GM23338 (cell line): ENCODE measurements around the gene FOXK2. TPM values are rescaled to one million over a fixed set of nuclear protein-coding genes. Genes with fewer than 3 reads are reported as not detected.

Experiments used
- ATAC-seq: fragments of 200-7000 bp; cut with Tn5 transposase; 3 replicates; pipeline ENCODE4 v1.9.1; 2020
- DNase-seq: peaks from one replicate; pipeline ENCODE4 v3.0.0-alpha.2; 2015; ENCODE audit warnings: low spot score
- H2AFZ ChIP-seq: fragments of 200-600 bp; sonication (generic); 2 replicates; pipeline ENCODE4 v1.8.0; 2016; ENCODE audit warnings: antibody characterized with exemption, mild to moderate bottlenecking, moderate library complexity
- H3F3A ChIP-seq: fragments of 200-600 bp; sonication (generic); replicated peaks from 2 replicates; pipeline ENCODE4 v1.8.0; 2017; ENCODE audit warnings: antibody characterized with exemption, mixed run types, low read depth
- H3K27ac ChIP-seq: fragments of 200-600 bp; sonication (generic); 2 replicates; pipeline ENCODE4 v1.6.1; 2016; ENCODE audit warnings: low read depth
- H3K27me3 ChIP-seq: fragments of 200-600 bp; sonication (generic); 2 replicates; pipeline ENCODE4 v1.8.0; 2016; ENCODE audit warnings: mild to moderate bottlenecking, mixed run types, moderate library complexity; ENCODE audit not compliant: insufficient read depth
- H3K36me3 ChIP-seq: fragments of 200-600 bp; sonication (generic); 2 replicates; pipeline ENCODE4 v1.8.0; 2016; ENCODE audit warnings: mild to moderate bottlenecking; ENCODE audit not compliant: insufficient read depth
- H3K4me1 ChIP-seq: fragments of 200-600 bp; sonication (generic); 2 replicates; pipeline ENCODE4 v1.8.0; 2016; ENCODE audit warnings: mild to moderate bottlenecking, moderate library complexity; ENCODE audit not compliant: insufficient read depth
- H3K4me2 ChIP-seq: fragments of 200-600 bp; sonication (generic); 2 replicates; pipeline ENCODE4 v1.7.1; 2017; ENCODE audit warnings: mixed run types
- H3K4me3 ChIP-seq: fragments of 200-600 bp; sonication (generic); 2 replicates; pipeline ENCODE4 v1.6.1; 2016; ENCODE audit warnings: mixed run types
- H3K79me2 ChIP-seq: fragments of 200-600 bp; sonication (generic); replicated peaks from 2 replicates; pipeline ENCODE4 v1.8.0; 2017; ENCODE audit warnings: mild to moderate bottlenecking; ENCODE audit not compliant: insufficient read depth
- H3K9me2 ChIP-seq: fragments of 200-600 bp; sonication (generic); 2 replicates; pipeline ENCODE4 v1.8.0; 2017; ENCODE audit not compliant: insufficient read depth
- H4K20me1 ChIP-seq: fragments of 200-600 bp; sonication (generic); replicated peaks from 2 replicates; pipeline ENCODE4 v1.8.0; 2017; ENCODE audit warnings: mild to moderate bottlenecking; ENCODE audit not compliant: insufficient read depth
- H3K27ac Mint-ChIP-seq: 2 replicates; pipeline ENCODE4 v1.8.0; 2020; ENCODE audit warnings: inconsistent platforms, mild to moderate bottlenecking, moderate library complexity, mixed read lengths
- H3K27me3 Mint-ChIP-seq: 3 replicates; pipeline ENCODE4 v1.8.0; 2022; ENCODE audit warnings: low read depth, mild to moderate bottlenecking, moderate library complexity, mixed read lengths, inconsistent platforms; ENCODE audit not compliant: insufficient read depth, poor library complexity
- H3K36me3 Mint-ChIP-seq: 3 replicates; pipeline ENCODE4 v1.8.0; 2021; ENCODE audit warnings: low read depth, mild to moderate bottlenecking, inconsistent platforms, moderate library complexity, mixed read lengths
- H3K4me1 Mint-ChIP-seq: 3 replicates; pipeline ENCODE4 v1.8.0; 2020; ENCODE audit warnings: mild to moderate bottlenecking, inconsistent platforms, mixed read lengths
- H3K4me3 Mint-ChIP-seq: 3 replicates; pipeline ENCODE4 v1.8.0; 2021; ENCODE audit warnings: moderate library complexity, mild to moderate bottlenecking, inconsistent platforms, mixed read lengths
- H3K9me3 Mint-ChIP-seq: 3 replicates; pipeline ENCODE4 v1.8.0; 2020; ENCODE audit warnings: moderate library complexity, mild to moderate bottlenecking, inconsistent platforms, mixed read lengths
- CREB1 ChIP-seq: fragments of 250-450 bp; sonication (Bioruptor Pico); IDR thresholded peaks from 2 replicates; pipeline ENCODE4 v1.5.0; 2020; ENCODE audit warnings: low read depth, mild to moderate bottlenecking, moderate library complexity
- CTCF ChIP-seq, 2 experiments: fragments of 200-600 bp in 1 of 2; sonication (generic) in 1 of 2; conservative IDR thresholded peaks; 2 replicates each; pipeline versions ENCODE4 v1.5.1 to v1.6.1; 2016 to 2017; ENCODE audit warnings: antibody characterized with exemption in 2 of 2, low read depth in 2 of 2, mild to moderate bottlenecking in 2 of 2, moderate library complexity in 1 of 2
- ETS1 ChIP-seq: IDR thresholded peaks from 2 replicates; pipeline ENCODE4 v1.6.1; 2016; ENCODE audit warnings: antibody characterized with exemption
- EZH2 ChIP-seq: fragments of 200-600 bp; sonication (generic); IDR thresholded peaks from one replicate; pipeline ENCODE4 v1.8.0; 2017; ENCODE audit warnings: antibody characterized with exemption, mild to moderate bottlenecking, low read depth; ENCODE audit not compliant: unreplicated experiment
- EZH2phosphoT487 ChIP-seq: fragments of 200-600 bp; sonication (generic); IDR thresholded peaks from one replicate; pipeline ENCODE4 v1.8.1; 2018; ENCODE audit warnings: antibody characterized with exemption; ENCODE audit not compliant: unreplicated experiment
- JUNB ChIP-seq: IDR thresholded peaks from one replicate; pipeline ENCODE4 v1.6.1; 2016; ENCODE audit warnings: antibody characterized with exemption; ENCODE audit not compliant: unreplicated experiment
- NANOG ChIP-seq: IDR thresholded peaks from 2 replicates; pipeline ENCODE4 v1.6.1; 2016; ENCODE audit warnings: antibody characterized with exemption, borderline replicate concordance
- POLR2AphosphoS5 ChIP-seq: IDR thresholded peaks from 2 replicates; pipeline ENCODE4 v1.6.1; 2016; ENCODE audit warnings: antibody characterized with exemption, low read depth
- REST ChIP-seq: IDR thresholded peaks from one replicate; pipeline ENCODE4 v1.6.1; 2018; ENCODE audit warnings: antibody characterized with exemption; ENCODE audit not compliant: unreplicated experiment
- STAT1 ChIP-seq: IDR thresholded peaks from one replicate; pipeline ENCODE4 v1.6.1; 2016; ENCODE audit warnings: antibody characterized with exemption; ENCODE audit not compliant: unreplicated experiment
- ZNF114 ChIP-seq: fragments of 250-450 bp; sonication (Bioruptor Pico); IDR thresholded peaks from 2 replicates; pipeline ENCODE4 v1.5.0; 2020; ENCODE audit warnings: mild to moderate bottlenecking, moderate library complexity
- ZNF331 ChIP-seq: fragments of 250-450 bp; sonication (Bioruptor Pico); IDR thresholded peaks from 2 replicates; pipeline ENCODE4 v1.5.0; 2020; ENCODE audit warnings: low read depth, mild to moderate bottlenecking, moderate library complexity
- ZNF462 ChIP-seq: fragments of 250-450 bp; sonication (Bioruptor Pico); IDR thresholded peaks from 2 replicates; pipeline ENCODE4 v1.5.0; 2020; ENCODE audit warnings: mild to moderate bottlenecking, moderate library complexity
- polyA plus RNA-seq: library from polyadenylated mRNA; unstranded; fragments of >200 nt; fragmentation: Nextera tagmentation; extraction: Ambion mirVana; gene quantifications from 2 replicates; pipeline ENCODE4 v1.2.1, GENCODE V29; 2016
- total RNA-seq: library from RNA; depleted of rRNA; stranded (reverse); fragments of >200 nt; shearing (Covaris generic); gene quantifications from 2 replicates; pipeline ENCODE4 v1.2.3, GENCODE V29; 2014

Gene FOXK2
- total and polyA plus RNA-seq, 2 experiments from 2014 or later, result 12.3 to 66.0 TPM

GRCh38 chr17:82608816-82609215, 89.3 kb downstream of the FOXK2 start:
- ATAC-seq (no peak), DNase-seq (no peak)
- H3K27ac Mint-ChIP-seq, result no peak overlapping the region
- Histone ChIP-seq H4K20me1 (no peaks in the 10 kb centered on the region; the same call in 1 of the 2 replicates), H3K9me2 (no peaks in the 10 kb centered on the region), H3K27ac (no peak overlapping the region), H3K27me3 (no peaks in the 10 kb centered on the region), H3K4me1 (peaks cover 4% of the 10 kb centered on the region; the same call in 1 of the 2 replicates), H3K79me2 (no peaks in the 10 kb centered on the region), H3K4me2 (no peak overlapping the region), H2AFZ (no peak overlapping the region), H3K36me3 (peaks cover 12% of the 10 kb centered on the region), H3F3A (peaks cover 3% of the 10 kb centered on the region; the same call in 1 of the 2 replicates), H3K4me3 (no peak overlapping the region)
- no peak overlapping the region for H3K4me3 Mint-ChIP-seq
- TF ChIP-seq CTCF (conservative IDR thresholded peaks at IDR 0.05; ENCODE audit: low read depth in 2 of 2) (no peak), ETS1 (no peak), EZH2 (no peak), JUNB (no peak), POLR2AphosphoS5 (no peak), ZNF462 (CRISPR knock-in tag) (no peak), ZNF114 (CRISPR knock-in tag) (no peak), ZNF331 (no peak), NANOG (no peak), EZH2phosphoT487 (no peak), REST (no peak), STAT1 (no peak), CREB1 (CRISPR knock-in tag) (no peak)
- peaks cover 64% of the 10 kb centered on the region; the same call in 2 of the 3 replicates for H3K36me3 Mint-ChIP-seq
- peaks cover 9% of the 10 kb centered on the region; the same call in 2 of the 3 replicates for H3K9me3 Mint-ChIP-seq
- peaks cover 4% of the 10 kb centered on the region for H3K4me1 Mint-ChIP-seq
- peaks cover 10% of the 10 kb centered on the region for H3K27me3 Mint-ChIP-seq
